ENCODE results near the gene KCNH6. TPM values are rescaled to one million over a fixed set of nuclear protein-coding genes. Genes with fewer than 3 reads are reported as not detected.
A peak's percentile ranks its signal among the peaks of the same experiment; 100 is the strongest.

The KCNH6 gene
- total RNA-seq, 1 experiment from 2014 or later, result not detected

DNA sequence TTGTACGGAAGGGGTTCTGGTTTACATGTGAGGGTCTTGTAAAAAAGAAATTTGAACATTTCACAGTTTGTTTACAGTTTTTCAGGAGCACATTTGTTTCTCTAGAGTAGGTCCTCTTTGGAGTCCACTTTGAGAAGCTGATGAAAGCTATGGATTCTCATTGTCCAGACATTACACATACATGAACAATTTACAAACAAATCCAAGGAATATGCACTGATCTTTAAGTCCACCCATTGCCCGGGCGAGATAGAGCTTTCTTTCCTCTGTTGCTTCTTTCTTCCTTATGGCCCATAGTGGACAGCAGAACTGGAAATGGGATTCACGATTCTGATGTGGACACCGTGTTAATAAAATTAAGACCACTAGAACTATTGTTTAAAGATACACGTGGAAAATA is 29.1 kb downstream of the KCNH6 start:
- no peak for DNase-seq
- H3K36me3 Mint-ChIP-seq (ENCODE audit: insufficient read depth, unreplicated experiment), result peaks cover 23% of the 10 kb centered on the region
- BruUV-seq (replicated peaks), result no TSS peak
- Histone ChIP-seq H3K4me1 (no peaks in the 10 kb centered on the region), H3K4me3 (ENCODE audit: low read depth, low read length) (no peak overlapping the region; the same call in 1 of the 2 replicates), H3K9me3 (no peaks in the 10 kb centered on the region; the same call in 1 of the 2 replicates), H3K36me3 (ENCODE audit: control insufficient read depth, insufficient read depth, low read length) (no peaks in the 10 kb centered on the region), H3K27me3 (replicated peaks; ENCODE audit: control insufficient read depth, insufficient read depth, low read length) (no peaks in the 10 kb centered on the region)
- ChIA-PET POLR2A (interaction anchor here (1.3 kb wide), 1 partner anchor 69 kb away, joined by 11 read pairs; no protein-coding TSS in a partner anchor), CTCF (interaction anchor here (0.7 to 1.4 kb wide), 2 partner anchors 60 to 70 kb away, joined by 3 to 5 read pairs; partner anchors contain the start of gene MAP3K3)
- peak overlapping the region; percentile 96 for H3K27ac Mint-ChIP-seq (ENCODE audit: unreplicated experiment)
- H3K9me3 Mint-ChIP-seq (ENCODE audit: unreplicated experiment), result no peaks in the 10 kb centered on the region
- TF ChIP-seq, protein P1, sequence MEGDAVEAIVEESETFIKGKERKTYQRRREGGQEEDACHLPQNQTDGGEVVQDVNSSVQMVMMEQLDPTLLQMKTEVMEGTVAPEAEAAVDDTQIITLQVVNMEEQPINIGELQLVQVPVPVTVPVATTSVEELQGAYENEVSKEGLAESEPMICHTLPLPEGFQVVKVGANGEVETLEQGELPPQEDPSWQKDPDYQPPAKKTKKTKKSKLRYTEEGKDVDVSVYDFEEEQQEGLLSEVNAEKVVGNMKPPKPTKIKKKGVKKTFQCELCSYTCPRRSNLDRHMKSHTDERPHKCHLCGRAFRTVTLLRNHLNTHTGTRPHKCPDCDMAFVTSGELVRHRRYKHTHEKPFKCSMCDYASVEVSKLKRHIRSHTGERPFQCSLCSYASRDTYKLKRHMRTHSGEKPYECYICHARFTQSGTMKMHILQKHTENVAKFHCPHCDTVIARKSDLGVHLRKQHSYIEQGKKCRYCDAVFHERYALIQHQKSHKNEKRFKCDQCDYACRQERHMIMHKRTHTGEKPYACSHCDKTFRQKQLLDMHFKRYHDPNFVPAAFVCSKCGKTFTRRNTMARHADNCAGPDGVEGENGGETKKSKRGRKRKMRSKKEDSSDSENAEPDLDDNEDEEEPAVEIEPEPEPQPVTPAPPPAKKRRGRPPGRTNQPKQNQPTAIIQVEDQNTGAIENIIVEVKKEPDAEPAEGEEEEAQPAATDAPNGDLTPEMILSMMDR (IDR thresholded peaks at IDR 0.05; ENCODE audit: insufficient read depth in 1 of 2, low read depth in 1 of 2, low read length in 1 of 2, severe bottlenecking in 1 of 2, unreplicated experiment in 1 of 2), result no peak
- H3K4me1 Mint-ChIP-seq (ENCODE audit: low read depth, unreplicated experiment), result peaks cover 4% of the 10 kb centered on the region
- peak overlapping the region; percentile 98 for H3K4me3 Mint-ChIP-seq (ENCODE audit: unreplicated experiment)
- H3K27me3 Mint-ChIP-seq (ENCODE audit: insufficient read depth, unreplicated experiment), result no peaks in the 10 kb centered on the region
- intact Hi-C loops (cut with micrococcal nuclease; ENCODE audit: unreplicated experiment), result no loop called here

DNA sequence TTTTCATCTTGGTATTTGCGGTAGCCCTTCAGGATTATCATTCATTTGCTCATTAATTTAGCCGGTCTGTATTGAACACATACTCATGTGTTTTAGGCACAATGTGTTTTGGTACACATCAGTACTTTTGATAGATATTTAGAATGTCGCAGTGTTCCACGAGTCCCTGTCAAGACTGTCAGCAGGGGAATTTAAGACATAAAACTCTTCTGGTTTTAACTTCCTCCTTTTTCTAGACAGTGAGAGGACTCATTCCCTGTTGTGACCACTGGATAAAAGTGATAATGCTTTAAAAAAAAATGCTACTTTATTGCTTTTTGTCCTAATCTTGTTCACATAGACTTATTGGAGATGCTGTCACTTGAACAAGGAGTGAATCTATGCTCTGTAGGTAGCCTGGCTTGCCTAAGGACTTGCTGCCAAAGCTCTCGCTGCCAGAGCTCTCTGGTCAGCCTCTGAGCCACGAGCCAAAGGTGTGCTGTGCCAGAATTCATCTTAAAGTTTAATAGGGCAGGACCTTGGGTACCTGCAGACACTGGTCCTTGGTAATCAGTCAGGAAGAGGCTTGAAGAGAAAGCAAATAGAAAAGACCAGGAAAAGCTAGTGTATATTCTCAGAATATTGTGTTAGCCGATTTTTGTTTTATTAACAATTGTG is 32.5 kb downstream of the KCNH6 start:
- Mint-ChIP-seq H3K4me3 (ENCODE audit: unreplicated experiment) (no peak overlapping the region), H3K27me3 (ENCODE audit: insufficient read depth, unreplicated experiment) (no peaks in the 10 kb centered on the region), H3K27ac (ENCODE audit: unreplicated experiment) (no peak overlapping the region), H3K36me3 (ENCODE audit: insufficient read depth, unreplicated experiment) (peaks cover 14% of the 10 kb centered on the region), H3K4me1 (ENCODE audit: low read depth, unreplicated experiment) (peaks cover 4% of the 10 kb centered on the region), H3K9me3 (ENCODE audit: unreplicated experiment) (no peaks in the 10 kb centered on the region)
- Histone ChIP-seq H3K4me1 (no peaks in the 10 kb centered on the region), H3K9me3 (no peaks in the 10 kb centered on the region; the same call in 1 of the 2 replicates), H3K36me3 (ENCODE audit: control insufficient read depth, insufficient read depth, low read length) (no peaks in the 10 kb centered on the region), H3K27me3 (replicated peaks; ENCODE audit: control insufficient read depth, insufficient read depth, low read length) (no peaks in the 10 kb centered on the region), H3K4me3 (ENCODE audit: low read depth, low read length) (no peak overlapping the region)
- no peak for DNase-seq
- intact Hi-C loops (cut with micrococcal nuclease; ENCODE audit: unreplicated experiment), result no loop called here
- ChIA-PET POLR2A (no interaction called here), CTCF (no interaction called here)
- TF ChIP-seq, protein P1 (IDR thresholded peaks at IDR 0.05; ENCODE audit: insufficient read depth in 1 of 2, low read depth in 1 of 2, low read length in 1 of 2, severe bottlenecking in 1 of 2, unreplicated experiment in 1 of 2), result no peak
- no TSS peak for BruUV-seq (replicated peaks)

DNA sequence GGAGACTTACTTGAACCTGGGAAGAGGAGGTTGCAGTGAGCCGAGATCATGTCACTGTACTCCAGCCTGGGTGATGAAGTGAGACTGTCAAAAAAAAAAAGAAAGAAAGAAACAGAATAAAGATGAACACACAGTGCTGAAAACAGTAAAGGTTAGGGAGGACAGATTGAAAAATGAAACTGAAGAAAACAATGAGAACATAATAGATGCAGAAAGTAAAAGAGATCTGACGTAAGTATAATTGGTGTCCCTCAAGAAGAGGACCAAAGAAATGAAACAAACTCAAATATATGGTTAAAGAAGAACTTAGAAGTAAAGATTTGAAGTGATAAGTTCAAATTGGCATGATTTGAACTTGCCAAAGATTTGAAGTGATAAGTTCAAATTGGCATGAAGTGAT is 34.3 kb downstream of the KCNH6 start:
- Mint-ChIP-seq H3K36me3 (ENCODE audit: insufficient read depth, unreplicated experiment) (peaks cover 10% of the 10 kb centered on the region), H3K4me3 (ENCODE audit: unreplicated experiment) (no peak overlapping the region), H3K9me3 (ENCODE audit: unreplicated experiment) (no peaks in the 10 kb centered on the region), H3K27ac (ENCODE audit: unreplicated experiment) (no peak overlapping the region), H3K4me1 (ENCODE audit: low read depth, unreplicated experiment) (no peaks in the 10 kb centered on the region), H3K27me3 (ENCODE audit: insufficient read depth, unreplicated experiment) (no peaks in the 10 kb centered on the region)
- H3K4me3 ChIP-seq (ENCODE audit: low read depth, low read length), result no peak overlapping the region
- ChIA-PET POLR2A (no interaction called here), CTCF (interaction anchor here (0.7 kb wide), 1 partner anchor 9 kb away, joined by 3 read pairs; no protein-coding TSS in a partner anchor)
- no peaks in the 10 kb centered on the region; the same call in 1 of the 2 replicates for H3K9me3 ChIP-seq
- no peaks in the 10 kb centered on the region for H3K4me1 ChIP-seq
- no peaks in the 10 kb centered on the region for H3K27me3 ChIP-seq (replicated peaks; ENCODE audit: control insufficient read depth, insufficient read depth, low read length)
- intact Hi-C loops (cut with micrococcal nuclease; ENCODE audit: unreplicated experiment), result no loop called here
- no peaks in the 10 kb centered on the region for H3K36me3 ChIP-seq (ENCODE audit: control insufficient read depth, insufficient read depth, low read length)
- BruUV-seq (replicated peaks), result no TSS peak
- no peak for DNase-seq
- TF ChIP-seq, protein P1 (IDR thresholded peaks at IDR 0.05; ENCODE audit: insufficient read depth in 1 of 2, low read depth in 1 of 2, low read length in 1 of 2, severe bottlenecking in 1 of 2, unreplicated experiment in 1 of 2), result no peak

Data from Caco-2 (cell line).